ENCODE measurements around the gene CNMD.
A peak's percentile ranks its signal among the peaks of the same experiment; 100 is the strongest.

Gene CNMD

GRCh38 chr13:52739468-52740071, at the start of gene CNMD:
Gene CNMD (minus strand): TSS chr13:52739820. CDS start chr13:52739701, 119 bp downstream.
- peaks cover 0 to 4% (median 0%) of the 10 kb centered on the region in 11 experiments; a peak in 2 of 22 replicates for H3K36me3 ChIP-seq
- peaks cover 0 to 8% (median 2%) of the 10 kb centered on the region in 10 experiments; a peak in 6 of 20 replicates for H3K4me1 ChIP-seq
- no peaks in the 10 kb centered on the region for H4K20me1 ChIP-seq
- H3K9ac ChIP-seq, result peak within 1 kb of the TSS in 5 of 11 experiments; percentile 10 to 54 (median 27); a peak in 3 of 22 replicates
- H3K27ac ChIP-seq, result no peak within 1 kb of the TSS
- TF ChIP-seq Cebpa-rat (IDR thresholded peaks at IDR 0.05), result no peak
- H3K4me2 ChIP-seq, result peak within 1 kb of the TSS; percentile 39 to 80 (median 64)
- H3K9me3 ChIP-seq (replicated peaks in 1 of 11), result peaks cover 14 to 21% (median 17%) of the 10 kb centered on the region in 11 experiments
- peak within 1 kb of the TSS; percentile 42 to 65 (median 48) for H3K4me3 ChIP-seq
- peaks cover 38 to 47% (median 42%) of the 10 kb centered on the region in 11 experiments for H3K27me3 ChIP-seq

GRCh38 chr13:52788011-52788410, 48.4 kb upstream of the CNMD start:
- Histone ChIP-seq H3K27ac (no peak overlapping the region), H3K36me3 (no peaks in the 10 kb centered on the region), H3K9ac (no peak overlapping the region), H3K9me3 (replicated peaks in 1 of 11) (no peaks in the 10 kb centered on the region), H4K20me1 (no peaks in the 10 kb centered on the region), H3K4me2 (no peak overlapping the region), H3K4me3 (no peak overlapping the region), H3K4me1 (peaks cover 0 to 14% (median 0%) of the 10 kb centered on the region in 10 experiments; a peak in 6 of 20 replicates), H3K27me3 (no peaks in the 10 kb centered on the region)
- no peak for TF ChIP-seq Cebpa-rat (IDR thresholded peaks at IDR 0.05)

- no peaks in the 10 kb centered on the region for H3K9me3 ChIP-seq (replicated peaks in 1 of 11)
These were observed 47.6 kb upstream of the CNMD start for GRCh38 chr13:52787235-52787634.

GRCh38 chr13:52786766-52787165, 47.1 kb upstream of the CNMD start:
- H3K9ac ChIP-seq, result no peak overlapping the region
- no peak overlapping the region for H3K27ac ChIP-seq
- H3K4me3 ChIP-seq, result no peak overlapping the region
- H3K4me2 ChIP-seq, result no peak overlapping the region
- H3K4me1 ChIP-seq, result peaks cover 0 to 14% (median 0%) of the 10 kb centered on the region in 10 experiments; a peak in 6 of 20 replicates
- H3K27me3 ChIP-seq, result no peaks in the 10 kb centered on the region
- H3K9me3 ChIP-seq (replicated peaks in 1 of 11), result no peaks in the 10 kb centered on the region
- no peak for TF ChIP-seq Cebpa-rat (IDR thresholded peaks at IDR 0.05)
- H4K20me1 ChIP-seq, result no peaks in the 10 kb centered on the region
- no peaks in the 10 kb centered on the region for H3K36me3 ChIP-seq

More at GRCh38 chr13:52787235-52787634, 47.6 kb upstream of the CNMD start:
- Histone ChIP-seq H3K27ac (no peak overlapping the region), H4K20me1 (no peaks in the 10 kb centered on the region), H3K27me3 (no peaks in the 10 kb centered on the region), H3K4me3 (no peak overlapping the region), H3K36me3 (no peaks in the 10 kb centered on the region), H3K9ac (no peak overlapping the region), H3K4me2 (peak overlapping the region in 4 of 11 experiments; percentile 4 to 38 (median 29); a peak in 5 of 22 replicates), H3K4me1 (peaks cover 0 to 14% (median 0%) of the 10 kb centered on the region in 10 experiments; a peak in 6 of 20 replicates)
- no peak for TF ChIP-seq Cebpa-rat (IDR thresholded peaks at IDR 0.05)

GRCh38 chr13:52785739-52786138, 46.1 kb upstream of the CNMD start:
- Histone ChIP-seq H3K4me3 (no peak overlapping the region), H3K27ac (no peak overlapping the region), H3K4me2 (no peak overlapping the region), H3K9ac (no peak overlapping the region), H3K4me1 (peaks cover 0 to 17% (median under 1%) of the 10 kb centered on the region in 10 experiments; a peak in 7 of 20 replicates), H3K9me3 (replicated peaks in 1 of 11) (no peaks in the 10 kb centered on the region), H3K36me3 (no peaks in the 10 kb centered on the region), H3K27me3 (no peaks in the 10 kb centered on the region), H4K20me1 (no peaks in the 10 kb centered on the region)
- TF ChIP-seq Cebpa-rat (IDR thresholded peaks at IDR 0.05), result no peak

- H3K36me3 ChIP-seq, result no peaks in the 10 kb centered on the region
- H3K27me3 ChIP-seq, result no peaks in the 10 kb centered on the region
- no peak overlapping the region for H3K4me2 ChIP-seq
- no peak overlapping the region for H3K27ac ChIP-seq
- no peaks in the 10 kb centered on the region for H3K9me3 ChIP-seq (replicated peaks in 1 of 11)
- H4K20me1 ChIP-seq, result no peaks in the 10 kb centered on the region
- TF ChIP-seq Cebpa-rat (IDR thresholded peaks at IDR 0.05), result no peak
- H3K4me1 ChIP-seq, result peaks cover 0 to 27% (median 9%) of the 10 kb centered on the region in 10 experiments; a peak in 13 of 20 replicates
- no peak overlapping the region for H3K9ac ChIP-seq
- H3K4me3 ChIP-seq, result no peak overlapping the region
These were observed 45.1 kb upstream of the CNMD start for GRCh38 chr13:52784591-52785340.

- Histone ChIP-seq H4K20me1 (no peaks in the 10 kb centered on the region), H3K9ac (no peak overlapping the region), H3K27me3 (no peaks in the 10 kb centered on the region), H3K27ac (no peak overlapping the region), H3K4me1 (peaks cover 0 to 30% (median 11%) of the 10 kb centered on the region in 10 experiments; a peak in 13 of 20 replicates), H3K9me3 (replicated peaks in 1 of 11) (no peaks in the 10 kb centered on the region), H3K4me2 (no peak overlapping the region), H3K36me3 (no peaks in the 10 kb centered on the region), H3K4me3 (no peak overlapping the region)
- TF ChIP-seq Cebpa-rat (IDR thresholded peaks at IDR 0.05), result no peak
These were observed 44.3 kb upstream of the CNMD start for GRCh38 chr13:52783943-52784342.

GRCh38 chr13:52782471-52783448, 43.1 kb upstream of the CNMD start:
- Histone ChIP-seq H3K9ac (no peak overlapping the region), H3K27ac (no peak overlapping the region), H3K9me3 (replicated peaks in 1 of 11) (no peaks in the 10 kb centered on the region), H3K27me3 (no peaks in the 10 kb centered on the region), H3K4me3 (no peak overlapping the region), H3K36me3 (no peaks in the 10 kb centered on the region), H3K4me1 (peaks cover 0 to 30% (median 11%) of the 10 kb centered on the region in 10 experiments; a peak in 13 of 20 replicates), H3K4me2 (no peak overlapping the region), H4K20me1 (no peaks in the 10 kb centered on the region)
- TF ChIP-seq Cebpa-rat (IDR thresholded peaks at IDR 0.05), result no peak

Measured in BLaER1 treated with 17β-estradiol and CSF1 and Interleukin-3, amounts not matched to agents 10 nM and 100 nM (cell line).